GM12878 (cell line): ENCODE data around the gene FGF14. TPM values are rescaled to one million over a fixed set of nuclear protein-coding genes. Genes with fewer than 3 reads are reported as not detected.

Experiments used
- ATAC-seq: fragments of 200-7000 bp; cut with Tn5 transposase; 3 replicates; pipeline ENCODE4 v1.9.1; 2020; ENCODE audit warnings: mild to moderate bottlenecking, moderate library complexity
- BruUV-seq: library from RNA; stranded (reverse); fragments of 400-500 nt; replicated peaks from 2 replicates; lab custom pipeline; 2021; lab: Mats Ljungman, UMichigan
- CTCF ChIA-PET: fragments of 300-600 bp; sonication (Branson Sonifier 250); formaldehyde crosslinking; extraction: SDS; loops from one replicate; lab custom pipeline; 2021; ENCODE audit warnings: inconsistent platforms; lab: Yijun Ruan, JAX
- POLR2A ChIA-PET: fragments of 350-600 bp; formaldehyde crosslinking; extraction: SDS; loops from one replicate; lab custom pipeline; 2021; ENCODE audit warnings: inconsistent platforms; lab: Charles Lee
- RAD21 ChIA-PET: fragments of 300-600 bp; sonication (Branson Sonifier 250); formaldehyde crosslinking; loops from one replicate; lab custom pipeline; 2023; ENCODE audit warnings: antibody characterized with exemption; ENCODE audit not compliant: unreplicated experiment; lab: Charles Lee
- SMC1A ChIA-PET: fragments of 300-600 bp; sonication (Branson Sonifier 250); formaldehyde crosslinking; loops from one replicate; lab custom pipeline; 2023; ENCODE audit not compliant: unreplicated experiment, uncharacterized antibody; lab: Charles Lee
- DNase-seq: peaks from one replicate; pipeline ENCODE4 v3.0.0-alpha.2; 2011; ENCODE audit warnings: low read depth, low spot score
- FAIRE-seq: peaks from 3 replicates; lab custom pipeline; 2011; peaks lifted over from hg19 to GRCh38; lab: Jason Lieb, UNC
- H2AFZ ChIP-seq: 2 replicates; pipeline ENCODE4 v1.6.0; 2011; ENCODE audit warnings: low read depth, low read length, control low read depth; ENCODE audit not compliant: control insufficient read depth
- H3K27ac ChIP-seq: 2 replicates; pipeline ENCODE4 v1.5.1; 2011; ENCODE audit warnings: control low read depth; ENCODE audit not compliant: control insufficient read depth, insufficient read depth
- H3K27me3 ChIP-seq, 2 experiments: replicated peaks in 1 of 2; 2 replicates each; pipeline versions ENCODE4 v1.6.0 to v1.6.1; 2011; ENCODE audit warnings: low read length in 1 of 2; ENCODE audit not compliant: control insufficient read depth in 2 of 2, insufficient read depth in 2 of 2
- H3K36me3 ChIP-seq, 2 experiments: 2 replicates each; pipeline ENCODE4 v1.5.1; 2011; ENCODE audit warnings: low read length in 1 of 2; ENCODE audit not compliant: control insufficient read depth in 2 of 2, insufficient read depth in 2 of 2
- H3K4me1 ChIP-seq: 2 replicates; pipeline ENCODE4 v1.6.1; 2011; ENCODE audit warnings: mild to moderate bottlenecking, low read length, moderate library complexity, mixed read lengths; ENCODE audit not compliant: control insufficient read depth, insufficient read depth
- H3K4me2 ChIP-seq: 2 replicates; pipeline ENCODE4 v1.6.0; 2011; ENCODE audit warnings: control low read depth; ENCODE audit not compliant: control insufficient read depth, insufficient read depth
- H3K4me3 ChIP-seq: fragments of 200-600 bp; sonication (generic); 2 replicates; pipeline ENCODE4 v1.5.1; 2016
- H3K79me2 ChIP-seq: 2 replicates; pipeline ENCODE4 v1.6.0; 2011; ENCODE audit warnings: low read length; ENCODE audit not compliant: control insufficient read depth, insufficient read depth
- H3K9ac ChIP-seq: 2 replicates; pipeline ENCODE4 v1.8.0; 2011; ENCODE audit warnings: low read length, control low read depth, mixed read lengths; ENCODE audit not compliant: control insufficient read depth, insufficient read depth
- H3K9me3 ChIP-seq: replicated peaks from 3 replicates; pipeline ENCODE4 v1.5.1; 2011; ENCODE audit warnings: mild to moderate bottlenecking, low read length; ENCODE audit not compliant: control insufficient read depth, insufficient read depth
- H4K20me1 ChIP-seq: 2 replicates; pipeline ENCODE4 v1.6.0; 2011; ENCODE audit not compliant: control insufficient read depth, insufficient read depth
- CHD2 ChIP-seq: IDR thresholded peaks from 2 replicates; pipeline ENCODE4 v1.6.1; 2011; ENCODE audit warnings: low read depth, low read length, improper control_type of control experiment, borderline replicate concordance
- E2F8 ChIP-seq: fragments of 450-650 bp; IDR thresholded peaks from 2 replicates; pipeline ENCODE4 v1.6.1; 2018; ENCODE audit warnings: mild to moderate bottlenecking, low read depth, moderate library complexity; ENCODE audit not compliant: partially characterized antibody
- FOXK2 ChIP-seq: fragments of 450-650 bp; IDR thresholded peaks from 2 replicates; pipeline ENCODE4 v1.6.1; 2017; ENCODE audit warnings: mild to moderate bottlenecking, moderate library complexity
- HDAC2 ChIP-seq: fragments of 200-600 bp; sonication (generic); IDR thresholded peaks from 2 replicates; pipeline ENCODE4 v1.6.1; 2017
- JUND ChIP-seq: IDR thresholded peaks from 2 replicates; pipeline ENCODE4 v1.6.1; 2012; ENCODE audit warnings: low read depth, mild to moderate bottlenecking, low read length, improper control_type of control experiment, moderate library complexity
- LARP7 ChIP-seq: fragments of 450-650 bp; IDR thresholded peaks from 2 replicates; pipeline ENCODE4 v1.6.1; 2017; ENCODE audit warnings: mild to moderate bottlenecking
- POLR2AphosphoS2 ChIP-seq: IDR thresholded peaks from 2 replicates; pipeline ENCODE4 v1.6.1; 2011; ENCODE audit warnings: low read depth, mild to moderate bottlenecking, low read length, improper control_type of control experiment, moderate library complexity
- RELA ChIP-seq: fragments of 450-650 bp; IDR thresholded peaks from 2 replicates; pipeline ENCODE4 v1.8.0; 2014; ENCODE audit warnings: borderline replicate concordance; ENCODE audit not compliant: partially characterized antibody
- REST ChIP-seq: IDR thresholded peaks from 2 replicates; pipeline ENCODE4 v1.6.1; 2012; ENCODE audit warnings: mild to moderate bottlenecking, low read depth, low read length
- SIN3A ChIP-seq: IDR thresholded peaks from 2 replicates; pipeline ENCODE4 v1.6.1; 2012; ENCODE audit warnings: low read depth, low read length, improper control_type of control experiment
- ZNF207 ChIP-seq: fragments of 450-650 bp; IDR thresholded peaks from 2 replicates; pipeline ENCODE4 v1.6.1; 2014; ENCODE audit warnings: antibody characterized with exemption, mild to moderate bottlenecking, borderline replicate concordance
- WGBS: methylation state at CpG from one replicate; pipeline ENCODE4 v1.1.6; 2016; ENCODE audit warnings: low lambda C conversion rate; ENCODE audit not compliant: insufficient replicate concordance, insufficient coverage; ENCODE audit errors: missing lambda C conversion rate; 5-methylcytosine and 5-hydroxymethylcytosine counted together
- in situ Hi-C: fragments of 300-500 bp; cut with MboI; formaldehyde crosslinking; loops from 9 replicates; pipeline ENCODE4 v1.14.3; 2018; ENCODE audit warnings: mixed read lengths
- intact Hi-C: fragments of 100-400 bp; cut with micrococcal nuclease; formaldehyde crosslinking; loops from one replicate; pipeline ENCODE4 v1.14.2; 2022; ENCODE audit not compliant: unreplicated experiment
- polyA plus RNA-seq, 11 experiments: library from polyadenylated mRNA; depleted of rRNA in 4 of 11; unstranded in 6 of 11; stranded (reverse) in 5 of 11; fragments of >200 nt; fragmentation: Nextera tagmentation in 4 of 11; fragmentation: Illumina TruSeq in 1 of 11; extraction: Ambion mirVana in 4 of 11; extraction: Trizol in 1 of 11; gene quantifications; 1 replicate in 1 of 11; 2 replicates in 10 of 11; pipeline versions ENCODE4 v1.2.1 to v1.2.3, GENCODE V29; 2011 to 2016; ENCODE audit warnings: inconsistent platforms in 2 of 11, missing spikeins in 2 of 11, low read depth in 1 of 11
- total RNA-seq, 4 experiments: library from RNA; depleted of rRNA in 3 of 4; stranded (reverse); fragments of >200 nt in 3 of 4; fragmentation: Illumina TruSeq in 1 of 4; extraction: Trizol in 1 of 4; gene quantifications; 2 replicates each; pipeline versions ENCODE4 v1.2.1 to v1.2.3, GENCODE V29; 2013 to 2021
- TF ChIP-seq, protein P1 (sequence below), 3 experiments: IDR thresholded peaks in 2 of 3; conservative IDR thresholded peaks in 1 of 3; 2 replicates each; pipeline ENCODE4 v1.5.1; 2011; ENCODE audit warnings: low read depth in 3 of 3, low read length in 3 of 3, mild to moderate bottlenecking in 3 of 3, control low read depth in 2 of 3, moderate library complexity in 2 of 3, inconsistent platforms in 1 of 3, mixed read lengths in 1 of 3; ENCODE audit not compliant: control insufficient read depth in 2 of 3, insufficient read depth in 1 of 3; ENCODE audit errors: extremely low read depth in 1 of 3

The FGF14 gene
- total and polyA plus RNA-seq, 10 of the 15 experiments (the other 5 are each of a cell fraction or from before 2014, with no cell fraction given) = under 0.01 to 0.44 (median 0.04) TPM

DNA sequence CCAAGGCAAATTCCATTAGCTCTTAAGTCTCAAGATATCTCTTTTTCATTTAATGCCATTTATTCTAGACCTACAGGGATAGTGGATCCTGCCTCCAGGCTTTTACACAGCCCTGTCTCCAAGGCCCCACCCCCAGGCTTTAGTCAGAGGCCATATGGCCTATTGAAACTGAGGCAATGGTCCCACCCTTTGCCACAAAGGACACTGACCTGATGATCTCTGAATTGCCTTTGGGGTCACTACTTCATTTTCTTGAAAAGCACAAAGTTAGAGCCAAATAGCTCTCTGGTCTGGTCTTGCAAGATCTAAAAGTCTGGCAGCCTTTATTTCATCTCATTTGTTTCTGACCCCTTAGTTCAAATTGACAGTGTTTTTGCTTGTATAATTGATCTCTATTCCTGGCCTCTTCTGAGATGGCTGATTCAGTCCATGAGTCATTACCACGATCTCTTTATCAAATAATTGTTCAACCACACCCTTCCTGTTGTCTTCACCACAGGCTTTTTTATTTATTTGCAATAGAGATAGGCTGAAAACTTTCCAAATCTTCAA, 209.8 kb downstream of the FGF14 start:
- no peak for DNase-seq
- Histone ChIP-seq H3K4me2 (no peak overlapping the region), H2AFZ (no peak overlapping the region), H3K9me3 (no peaks in the 10 kb centered on the region), H3K27me3 (no peaks in the 10 kb centered on the region), H3K36me3 (no peaks in the 10 kb centered on the region), H3K4me3 (no peak overlapping the region), H3K4me1 (no peaks in the 10 kb centered on the region), H3K79me2 (no peaks in the 10 kb centered on the region), H4K20me1 (no peaks in the 10 kb centered on the region), H3K9ac (no peak overlapping the region)
- intact Hi-C loops = no loop called here
- ATAC-seq = no peak
- in situ Hi-C loops = no loop called here
- POLR2A ChIA-PET = no interaction called here
- SMC1A ChIA-PET = no interaction called here
- RAD21 ChIA-PET = no interaction called here
- 0% methylated on average over 1 of the region's 1 CpG for WGBS
- CTCF ChIA-PET = no interaction called here
- no peak for FAIRE-seq
- no TSS peak for BruUV-seq
- TF ChIP-seq JUND (no peak), HDAC2 (no peak), SIN3A (no peak), REST (no peak), CHD2 (no peak), ZNF207 (no peak), FOXK2 (no peak), POLR2AphosphoS2 (no peak), RELA (no peak), E2F8 (no peak), LARP7 (no peak)
- TF ChIP-seq, protein P1, sequence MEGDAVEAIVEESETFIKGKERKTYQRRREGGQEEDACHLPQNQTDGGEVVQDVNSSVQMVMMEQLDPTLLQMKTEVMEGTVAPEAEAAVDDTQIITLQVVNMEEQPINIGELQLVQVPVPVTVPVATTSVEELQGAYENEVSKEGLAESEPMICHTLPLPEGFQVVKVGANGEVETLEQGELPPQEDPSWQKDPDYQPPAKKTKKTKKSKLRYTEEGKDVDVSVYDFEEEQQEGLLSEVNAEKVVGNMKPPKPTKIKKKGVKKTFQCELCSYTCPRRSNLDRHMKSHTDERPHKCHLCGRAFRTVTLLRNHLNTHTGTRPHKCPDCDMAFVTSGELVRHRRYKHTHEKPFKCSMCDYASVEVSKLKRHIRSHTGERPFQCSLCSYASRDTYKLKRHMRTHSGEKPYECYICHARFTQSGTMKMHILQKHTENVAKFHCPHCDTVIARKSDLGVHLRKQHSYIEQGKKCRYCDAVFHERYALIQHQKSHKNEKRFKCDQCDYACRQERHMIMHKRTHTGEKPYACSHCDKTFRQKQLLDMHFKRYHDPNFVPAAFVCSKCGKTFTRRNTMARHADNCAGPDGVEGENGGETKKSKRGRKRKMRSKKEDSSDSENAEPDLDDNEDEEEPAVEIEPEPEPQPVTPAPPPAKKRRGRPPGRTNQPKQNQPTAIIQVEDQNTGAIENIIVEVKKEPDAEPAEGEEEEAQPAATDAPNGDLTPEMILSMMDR (IDR thresholded peaks at IDR 0.05 in 2 of 3, conservative IDR thresholded peaks at IDR 0.05 in 1 of 3; ENCODE audit: control insufficient read depth in 2 of 3, extremely low read depth in 1 of 3, insufficient read depth in 1 of 3, low read depth in 3 of 3, low read length in 3 of 3) = no peak
- TF ChIP-seq, all 136 proteins: peak for 0
- no peak overlapping the region for H3K27ac ChIP-seq
